PC-3 (cell line): ENCODE data around the gene SEC23IP.

Experiments
- EZH2 ChIP-seq: fragments of 300-600 bp; sonication (generic); IDR thresholded peaks from one replicate; pipeline ENCODE4 v1.6.1; 2017; ENCODE audit warnings: antibody characterized with exemption, mild to moderate bottlenecking, low read length; ENCODE audit not compliant: unreplicated experiment
- EZH2phosphoT487 ChIP-seq: fragments of 300-600 bp; sonication (generic); IDR thresholded peaks from 2 replicates; pipeline ENCODE4 v1.6.1; 2018; ENCODE audit warnings: mild to moderate bottlenecking, antibody characterized with exemption, low read length, borderline replicate concordance
- TF ChIP-seq, protein P1 (sequence below): fragments of 300-600 bp; sonication (generic); conservative IDR thresholded peaks from 2 replicates; pipeline ENCODE4 v1.5.1; 2017; ENCODE audit warnings: antibody characterized with exemption, low read depth, mild to moderate bottlenecking, low read length

DNA sequence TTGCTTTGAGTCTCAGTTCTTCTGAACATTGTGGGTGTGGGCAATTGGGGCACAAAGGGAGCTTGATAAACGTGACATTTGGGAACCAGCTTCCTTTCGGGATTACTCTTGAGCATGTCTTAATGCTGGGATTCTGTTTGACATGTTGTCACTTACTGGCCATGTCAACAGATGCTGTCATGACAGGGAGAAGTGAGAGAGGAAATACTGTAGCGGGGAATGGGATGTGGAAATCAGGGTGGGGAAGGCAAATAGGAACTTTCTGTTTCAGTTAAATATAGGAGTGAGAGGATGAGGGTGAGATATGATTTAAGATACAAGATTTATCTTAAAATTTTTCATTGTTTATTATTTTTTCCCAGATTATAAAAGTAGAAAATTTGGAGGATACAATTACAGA is 83.9 kb downstream of the SEC23IP start:
- TF ChIP-seq, protein P1, sequence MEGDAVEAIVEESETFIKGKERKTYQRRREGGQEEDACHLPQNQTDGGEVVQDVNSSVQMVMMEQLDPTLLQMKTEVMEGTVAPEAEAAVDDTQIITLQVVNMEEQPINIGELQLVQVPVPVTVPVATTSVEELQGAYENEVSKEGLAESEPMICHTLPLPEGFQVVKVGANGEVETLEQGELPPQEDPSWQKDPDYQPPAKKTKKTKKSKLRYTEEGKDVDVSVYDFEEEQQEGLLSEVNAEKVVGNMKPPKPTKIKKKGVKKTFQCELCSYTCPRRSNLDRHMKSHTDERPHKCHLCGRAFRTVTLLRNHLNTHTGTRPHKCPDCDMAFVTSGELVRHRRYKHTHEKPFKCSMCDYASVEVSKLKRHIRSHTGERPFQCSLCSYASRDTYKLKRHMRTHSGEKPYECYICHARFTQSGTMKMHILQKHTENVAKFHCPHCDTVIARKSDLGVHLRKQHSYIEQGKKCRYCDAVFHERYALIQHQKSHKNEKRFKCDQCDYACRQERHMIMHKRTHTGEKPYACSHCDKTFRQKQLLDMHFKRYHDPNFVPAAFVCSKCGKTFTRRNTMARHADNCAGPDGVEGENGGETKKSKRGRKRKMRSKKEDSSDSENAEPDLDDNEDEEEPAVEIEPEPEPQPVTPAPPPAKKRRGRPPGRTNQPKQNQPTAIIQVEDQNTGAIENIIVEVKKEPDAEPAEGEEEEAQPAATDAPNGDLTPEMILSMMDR = no peak
- TF ChIP-seq EZH2phosphoT487 (no peak), EZH2 (no peak)
